H1 (cell line): Measurements from ENCODE around the gene AQP6. TPM values are rescaled to one million over a fixed set of nuclear protein-coding genes. Genes with fewer than 3 reads are reported as not detected.
A peak's percentile ranks its signal among the peaks of the same experiment; 100 is the strongest.

ENCODE experiments used
- CTCF ChIA-PET: fragments of 300-600 bp; sonication (Branson Sonifier 250); formaldehyde crosslinking; loops from one replicate; lab custom pipeline; 2021; ENCODE audit not compliant: partially characterized antibody; lab: Charles Lee
- POLR2A ChIA-PET: fragments of 300-600 bp; sonication (Branson Sonifier 250); formaldehyde crosslinking; loops from one replicate; lab custom pipeline; 2021; ENCODE audit warnings: inconsistent platforms; ENCODE audit not compliant: partially characterized antibody; lab: Charles Lee
- DNase-seq, 2 experiments: peaks; one replicate each; pipeline versions ENCODE4 v3.0.0 to v3.0.0-alpha.2; 2010 to 2022; ENCODE audit warnings: low spot score in 2 of 2, low read depth in 1 of 2, mixed read lengths in 1 of 2
- FAIRE-seq: peaks from 2 replicates; lab custom pipeline; 2011; peaks lifted over from hg19 to GRCh38; lab: Jason Lieb, UNC
- H2AFZ ChIP-seq: 2 replicates; pipeline ENCODE4 v1.8.1; 2012; ENCODE audit warnings: low read length, inconsistent platforms
- H2AK5ac ChIP-seq: 2 replicates; pipeline ENCODE4 v1.6.1; 2013; ENCODE audit warnings: low read depth, low read length
- H2BK120ac ChIP-seq: replicated peaks from 2 replicates; pipeline ENCODE3; 2013; ENCODE audit warnings: low read depth, low read length, inconsistent platforms
- H2BK12ac ChIP-seq: 2 replicates; pipeline ENCODE4 v1.6.1; 2013; ENCODE audit warnings: low read depth, low read length
- H2BK15ac ChIP-seq: 2 replicates; pipeline ENCODE4 v1.6.1; 2013; ENCODE audit warnings: low read length
- H2BK20ac ChIP-seq: 2 replicates; pipeline ENCODE4 v1.6.1; 2013; ENCODE audit warnings: low read length
- H2BK5ac ChIP-seq: 2 replicates; pipeline ENCODE4 v1.6.1; 2013; ENCODE audit warnings: low read depth, low read length
- H3K14ac ChIP-seq: 2 replicates; pipeline ENCODE4 v1.6.1; 2013; ENCODE audit warnings: inconsistent platforms; ENCODE audit not compliant: insufficient read length
- H3K18ac ChIP-seq: 2 replicates; pipeline ENCODE4 v1.6.1; 2013; ENCODE audit warnings: low read length; ENCODE audit errors: extremely low read depth
- H3K23ac ChIP-seq: 2 replicates; pipeline ENCODE4 v1.6.1; 2013; ENCODE audit warnings: inconsistent platforms; ENCODE audit not compliant: insufficient read length
- H3K23me2 ChIP-seq: 2 replicates; pipeline ENCODE4 v1.6.1; 2013; ENCODE audit warnings: low read depth, low read length
- H3K27ac ChIP-seq: 2 replicates; pipeline ENCODE4 v1.6.1; 2011; ENCODE audit warnings: low read depth, low read length, inconsistent platforms
- H3K27me3 ChIP-seq, 4 experiments: replicated peaks in 1 of 4; 1 replicate in 1 of 4; 2 replicates in 3 of 4; pipeline versions ENCODE4 v1.6.1 to v1.8.1; 2011 to 2013; ENCODE audit warnings: low read length in 3 of 4, mild to moderate bottlenecking in 3 of 4, inconsistent platforms in 2 of 4, mixed read lengths in 2 of 4, moderate library complexity in 1 of 4; ENCODE audit not compliant: control insufficient read depth in 3 of 4, insufficient read depth in 3 of 4; ENCODE audit errors: extremely low read depth in 1 of 4
- H3K36me3 ChIP-seq, 4 experiments: 2 replicates each; pipeline versions ENCODE4 v1.6.1 to v1.8.1; 2011 to 2013; ENCODE audit warnings: mild to moderate bottlenecking in 4 of 4, low read length in 3 of 4, moderate library complexity in 2 of 4, control low read depth in 1 of 4, inconsistent platforms in 1 of 4; ENCODE audit not compliant: insufficient read depth in 4 of 4, control insufficient read depth in 2 of 4
- H3K4ac ChIP-seq: replicated peaks from 2 replicates; pipeline ENCODE3; 2013; ENCODE audit warnings: low read length, low read depth, mixed read lengths, inconsistent platforms; ENCODE audit not compliant: insufficient read length
- H3K4me1 ChIP-seq, 4 experiments: replicated peaks in 1 of 4; 1 replicate in 1 of 4; 2 replicates in 3 of 4; pipeline versions ENCODE4 v1.6.1 to v1.8.1; 2011 to 2013; ENCODE audit warnings: low read length in 3 of 4, inconsistent platforms in 2 of 4, mixed read lengths in 1 of 4; ENCODE audit not compliant: insufficient read depth in 4 of 4, control insufficient read depth in 3 of 4
- H3K4me2 ChIP-seq, 2 experiments: 2 replicates each; pipeline versions ENCODE4 v1.6.1 to v1.8.1; 2011 to 2013; ENCODE audit warnings: low read depth in 2 of 2, low read length in 2 of 2, control low read depth in 1 of 2, inconsistent platforms in 1 of 2, mild to moderate bottlenecking in 1 of 2; ENCODE audit not compliant: insufficient read depth in 1 of 2
- H3K4me3 ChIP-seq, 4 experiments: fragments of 200-600, 300-600 bp in 1 of 4; sonication (generic), shearing (Covaris generic), sonication (Bioruptor Twin) in 1 of 4; 2 replicates each; pipeline versions ENCODE4 v1.5.1 to v1.8.1; 2011 to 2016; ENCODE audit warnings: low read length in 4 of 4, low read depth in 3 of 4, control low read depth in 2 of 4, inconsistent platforms in 2 of 4, mild to moderate bottlenecking in 2 of 4, mixed read lengths in 1 of 4, moderate library complexity in 1 of 4; ENCODE audit not compliant: insufficient read depth in 2 of 4; ENCODE audit errors: extremely low read depth in 1 of 4
- H3K56ac ChIP-seq: replicated peaks from 2 replicates; pipeline ENCODE3; 2013; ENCODE audit warnings: low read depth, mild to moderate bottlenecking, mixed read lengths, low read length, inconsistent platforms; ENCODE audit not compliant: insufficient read length
- H3K79me1 ChIP-seq: 2 replicates; pipeline ENCODE4 v1.6.1; 2013; ENCODE audit warnings: low read depth, low read length, control low read depth
- H3K79me2 ChIP-seq, 2 experiments: 2 replicates each; pipeline versions ENCODE4 v1.6.1 to v1.8.1; 2012 to 2013; ENCODE audit warnings: low read length in 2 of 2, mild to moderate bottlenecking in 2 of 2, inconsistent platforms in 1 of 2; ENCODE audit not compliant: insufficient read depth in 2 of 2, control insufficient read depth in 1 of 2
- H3K9ac ChIP-seq, 4 experiments: replicated peaks in 1 of 4; 1 replicate in 1 of 4; 2 replicates in 3 of 4; pipeline versions ENCODE4 v1.6.1 to v1.8.1; 2011 to 2013; ENCODE audit warnings: low read depth in 3 of 4, low read length in 3 of 4, control low read depth in 2 of 4, mild to moderate bottlenecking in 2 of 4, moderate library complexity in 2 of 4, inconsistent platforms in 1 of 4; ENCODE audit errors: extremely low read depth in 1 of 4
- H3K9me3 ChIP-seq, 2 experiments: 2 replicates each; pipeline versions ENCODE4 v1.6.1 to v1.8.1; 2012 to 2013; ENCODE audit warnings: mild to moderate bottlenecking in 2 of 2, moderate library complexity in 2 of 2, control low read depth in 1 of 2, inconsistent platforms in 1 of 2, low read depth in 1 of 2, low read length in 1 of 2, mixed read lengths in 1 of 2; ENCODE audit not compliant: insufficient read depth in 2 of 2
- H4K20me1 ChIP-seq, 2 experiments: replicated peaks in 1 of 2; 2 replicates each; pipeline versions ENCODE3 to v1.8.1; 2011 to 2013; ENCODE audit warnings: inconsistent platforms in 2 of 2, low read length in 2 of 2, mild to moderate bottlenecking in 1 of 2; ENCODE audit not compliant: insufficient read depth in 2 of 2, control insufficient read depth in 1 of 2
- H4K5ac ChIP-seq: 2 replicates; pipeline ENCODE4 v1.6.1; 2013; ENCODE audit warnings: low read length, low read depth, mixed read lengths, inconsistent platforms; ENCODE audit not compliant: insufficient read length
- H4K8ac ChIP-seq: 2 replicates; pipeline ENCODE4 v1.8.0; 2013; ENCODE audit warnings: mild to moderate bottlenecking, moderate library complexity, low read length, inconsistent platforms; ENCODE audit not compliant: insufficient read depth; ENCODE audit errors: extremely low read depth
- H4K91ac ChIP-seq: replicated peaks from 2 replicates; pipeline ENCODE3; 2013; ENCODE audit warnings: low read length, mixed read lengths, inconsistent platforms; ENCODE audit not compliant: insufficient read length
- HDAC2 ChIP-seq, 2 experiments: fragments of 300-600 bp in 1 of 2; sonication (generic) in 1 of 2; IDR thresholded peaks; 2 replicates each; pipeline ENCODE4 v1.6.1; 2011 to 2012; ENCODE audit warnings: low read depth in 2 of 2, low read length in 2 of 2, mild to moderate bottlenecking in 2 of 2, moderate library complexity in 2 of 2, borderline replicate concordance in 1 of 2, inconsistent platforms in 1 of 2
- MAFK ChIP-seq: IDR thresholded peaks from 2 replicates; pipeline ENCODE4 v1.6.1; 2012; ENCODE audit warnings: low read depth, mild to moderate bottlenecking, improper control_type of control experiment, low read length
- RAD21 ChIP-seq, 2 experiments: IDR thresholded peaks in 1 of 2; conservative IDR thresholded peaks in 1 of 2; 2 replicates each; pipeline ENCODE4 v1.6.1; 2011; ENCODE audit warnings: low read depth in 2 of 2, low read length in 2 of 2, improper control_type of control experiment in 1 of 2, inconsistent platforms in 1 of 2, mild to moderate bottlenecking in 1 of 2, moderate library complexity in 1 of 2
- RNF2 ChIP-seq: fragments of 200-900, 300-1000 bp; sonication (generic); IDR thresholded peaks from 2 replicates; pipeline ENCODE4 v1.7.1; 2016; ENCODE audit warnings: borderline replicate concordance, low read depth, mild to moderate bottlenecking, antibody characterized with exemption, low read length; ENCODE audit not compliant: poor library complexity, severe bottlenecking; ENCODE audit errors: missing control alignments
- SP1 ChIP-seq: IDR thresholded peaks from 2 replicates; pipeline ENCODE4 v1.6.1; 2011; ENCODE audit warnings: low read depth, low read length
- TCF12 ChIP-seq: IDR thresholded peaks from 2 replicates; pipeline ENCODE4 v1.6.1; 2011; ENCODE audit warnings: low read depth, mild to moderate bottlenecking, low read length
- YY1 ChIP-seq: IDR thresholded peaks from 2 replicates; pipeline ENCODE4 v1.6.1; 2011; ENCODE audit warnings: low read depth, mild to moderate bottlenecking, low read length
- WGBS, 2 experiments: shearing (Covaris generic) in 1 of 2; methylation state at CpG; one replicate each; pipeline versions ENCODE4 v1.1.6 to v1.1.7; 2013 to 2015; ENCODE audit warnings: low lambda C conversion rate in 2 of 2, mixed read lengths in 2 of 2, inconsistent platforms in 1 of 2, low coverage in 1 of 2, missing lambda C conversion rate in 1 of 2; ENCODE audit not compliant: insufficient replicate concordance in 2 of 2, insufficient coverage in 1 of 2, insufficient read length in 1 of 2; ENCODE audit errors: extremely low coverage in 1 of 2, missing lambda C conversion rate in 1 of 2; 5-methylcytosine and 5-hydroxymethylcytosine counted together
- polyA plus RNA-seq, 7 experiments: library from polyadenylated mRNA; depleted of rRNA in 3 of 7; stranded (reverse) in 5 of 7; unstranded in 2 of 7; fragments of >200 nt in 5 of 7; fragments of 200-250 nt in 2 of 7; gene quantifications; 1 replicate in 5 of 7; 2 replicates in 1 of 7; 4 replicates in 1 of 7; pipeline versions ENCODE4 v1.2.1 to v1.2.3, GENCODE V29; 2011 to 2013; ENCODE audit warnings: missing spikeins in 2 of 7, mixed read lengths in 2 of 7
- total RNA-seq: library from RNA; stranded (reverse); fragmentation: NEBNext Ultra II Directional; extraction: Animal tissue kit (Norgen Biotek cat#: 25700); gene quantifications from 2 replicates; pipeline ENCODE4 v1.2.1, GENCODE V29; 2021
- TF ChIP-seq, protein P1 (sequence below), 3 experiments: IDR thresholded peaks; 1 replicate in 2 of 3; 2 replicates in 1 of 3; pipeline versions ENCODE4 v1.5.1 to v1.6.1; 2011; ENCODE audit warnings: low read length in 3 of 3, mild to moderate bottlenecking in 3 of 3, inconsistent platforms in 2 of 3, low read depth in 1 of 3, moderate library complexity in 1 of 3; ENCODE audit not compliant: insufficient read depth in 1 of 3; ENCODE audit errors: control extremely low read depth in 1 of 3
- TF ChIP-seq, protein P2 (sequence below): IDR thresholded peaks from 2 replicates; pipeline ENCODE4 v1.6.1; 2011; ENCODE audit warnings: low read length, improper control_type of control experiment

The AQP6 gene
- total and polyA plus RNA-seq, 2 of the 8 experiments (the other 6 are each of a cell fraction or from before 2014, with no cell fraction given): 0.03 to 0.17 TPM

DNA sequence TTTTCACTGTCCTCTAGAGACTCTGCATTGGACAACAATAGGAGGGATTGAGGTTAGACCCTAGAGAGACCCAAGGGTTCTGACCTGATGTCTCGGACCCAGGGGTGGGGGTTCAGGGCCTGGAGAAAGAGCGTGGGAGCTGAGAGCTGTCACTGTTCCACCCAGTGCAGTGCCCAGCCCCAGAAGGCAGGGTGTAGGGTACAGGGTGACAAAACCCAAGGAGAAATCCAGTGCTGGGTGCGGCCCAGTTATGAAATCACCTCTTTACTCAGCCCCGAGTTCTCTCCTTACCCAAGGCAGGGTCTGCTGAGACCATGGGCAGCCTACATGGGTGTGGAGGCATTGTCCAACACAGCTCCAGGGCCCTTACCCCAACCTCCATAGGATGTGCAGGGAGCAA lies 19.6 kb upstream of the AQP6 start:
- Histone ChIP-seq H3K9ac (no peak overlapping the region), H3K18ac (no peak overlapping the region), H3K27ac (no peak overlapping the region), H3K14ac (no peak overlapping the region), H2AFZ (no peak overlapping the region), H2BK15ac (0 out of 2 replicates have a peak overlapping the region, but pooled peaks have one; percentile 88), H3K27me3 (peaks cover 0 to 31% (median 21%) of the 10 kb centered on the region in 4 experiments; a peak in 6 of 7 replicates), H4K20me1 (no peaks in the 10 kb centered on the region), H3K4me3 (no peak overlapping the region), H3K56ac (no peak overlapping the region), H4K91ac (no peak overlapping the region), H3K79me2 (no peaks in the 10 kb centered on the region), H4K8ac (peak overlapping the region; percentile 20; the same call in 1 of the 2 replicates), H3K23me2 (no peaks in the 10 kb centered on the region; the same call in 1 of the 2 replicates), H3K9me3 (no peaks in the 10 kb centered on the region), H4K5ac (no peak overlapping the region), H2BK12ac (no peak overlapping the region), H3K36me3 (no peaks in the 10 kb centered on the region), H2BK20ac (no peak overlapping the region), H2AK5ac (no peak overlapping the region), H3K4me1 (peaks cover 0 to 8% (median 4%) of the 10 kb centered on the region in 4 experiments; a peak in 3 of 7 replicates), H3K4ac (no peak overlapping the region), H3K4me2 (no peak overlapping the region), H2BK120ac (no peak overlapping the region), H3K23ac (no peak overlapping the region), H3K79me1 (no peaks in the 10 kb centered on the region), H2BK5ac (no peak overlapping the region)
- POLR2A ChIA-PET: no interaction called here
- CTCF ChIA-PET: interaction anchor here (0.6 to 7.8 kb wide), 5 partner anchors 10 to 176 kb away, joined by 3 to 86 read pairs (median 5); no protein-coding TSS in a partner anchor
- WGBS, 2 experiments: 95% methylated on average over 4 of the region's 4 CpGs; no CpG with 5 or more reads in 1 of the 2 experiments
- FAIRE-seq: no peak
- DNase-seq: no peak
- TF ChIP-seq, protein P1, sequence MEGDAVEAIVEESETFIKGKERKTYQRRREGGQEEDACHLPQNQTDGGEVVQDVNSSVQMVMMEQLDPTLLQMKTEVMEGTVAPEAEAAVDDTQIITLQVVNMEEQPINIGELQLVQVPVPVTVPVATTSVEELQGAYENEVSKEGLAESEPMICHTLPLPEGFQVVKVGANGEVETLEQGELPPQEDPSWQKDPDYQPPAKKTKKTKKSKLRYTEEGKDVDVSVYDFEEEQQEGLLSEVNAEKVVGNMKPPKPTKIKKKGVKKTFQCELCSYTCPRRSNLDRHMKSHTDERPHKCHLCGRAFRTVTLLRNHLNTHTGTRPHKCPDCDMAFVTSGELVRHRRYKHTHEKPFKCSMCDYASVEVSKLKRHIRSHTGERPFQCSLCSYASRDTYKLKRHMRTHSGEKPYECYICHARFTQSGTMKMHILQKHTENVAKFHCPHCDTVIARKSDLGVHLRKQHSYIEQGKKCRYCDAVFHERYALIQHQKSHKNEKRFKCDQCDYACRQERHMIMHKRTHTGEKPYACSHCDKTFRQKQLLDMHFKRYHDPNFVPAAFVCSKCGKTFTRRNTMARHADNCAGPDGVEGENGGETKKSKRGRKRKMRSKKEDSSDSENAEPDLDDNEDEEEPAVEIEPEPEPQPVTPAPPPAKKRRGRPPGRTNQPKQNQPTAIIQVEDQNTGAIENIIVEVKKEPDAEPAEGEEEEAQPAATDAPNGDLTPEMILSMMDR (IDR thresholded peaks at IDR 0.05; ENCODE audit: control extremely low read depth in 1 of 3, insufficient read depth in 1 of 3, low read depth in 1 of 3, low read length in 3 of 3): no peak
- TF ChIP-seq RNF2 (no peak), HDAC2 (IDR thresholded peaks at IDR 0.05; ENCODE audit: borderline replicate concordance in 1 of 2, low read depth in 2 of 2, low read length in 2 of 2) (no peak), YY1 (no peak), MAFK (no peak), SP1 (no peak), TCF12 (no peak), RAD21 (IDR thresholded peaks at IDR 0.05 in 1 of 2, conservative IDR thresholded peaks at IDR 0.05 in 1 of 2; ENCODE audit: low read depth in 2 of 2, low read length in 2 of 2) (no peak)
- TF ChIP-seq, protein P2, sequence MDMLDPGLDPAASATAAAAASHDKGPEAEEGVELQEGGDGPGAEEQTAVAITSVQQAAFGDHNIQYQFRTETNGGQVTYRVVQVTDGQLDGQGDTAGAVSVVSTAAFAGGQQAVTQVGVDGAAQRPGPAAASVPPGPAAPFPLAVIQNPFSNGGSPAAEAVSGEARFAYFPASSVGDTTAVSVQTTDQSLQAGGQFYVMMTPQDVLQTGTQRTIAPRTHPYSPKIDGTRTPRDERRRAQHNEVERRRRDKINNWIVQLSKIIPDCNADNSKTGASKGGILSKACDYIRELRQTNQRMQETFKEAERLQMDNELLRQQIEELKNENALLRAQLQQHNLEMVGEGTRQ: no peak
